NOMO-1 (cell line): ENCODE data around the gene SEC11C.

ENCODE experiments used
- DNase-seq, 2 experiments: peaks; one replicate each; lab custom pipeline; 2025; ENCODE audit not compliant: unreplicated experiment in 2 of 2; lab: John Stamatoyannopoulos, UW

The SEC11C gene

DNA sequence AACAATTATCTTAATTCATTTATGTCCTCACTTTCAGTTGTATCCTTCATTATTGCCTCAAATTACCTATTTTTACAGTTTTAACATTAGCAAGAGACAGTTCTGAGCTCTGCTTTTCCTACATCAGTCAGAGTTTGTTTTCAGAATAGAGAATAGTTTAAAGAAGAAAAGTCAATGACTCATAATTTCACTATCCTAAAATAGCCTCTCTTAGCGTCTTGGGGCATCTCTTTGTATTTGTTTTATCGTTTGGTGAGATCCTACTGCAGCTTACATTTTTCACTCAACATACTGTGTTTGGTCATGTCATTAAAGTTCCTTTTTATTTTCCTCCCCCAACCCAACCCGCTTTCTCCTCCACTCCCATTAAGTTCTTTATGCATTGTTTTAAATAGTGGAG lies 3.8 kb downstream of the SEC11C start:
- no peak for DNase-seq

DNA sequence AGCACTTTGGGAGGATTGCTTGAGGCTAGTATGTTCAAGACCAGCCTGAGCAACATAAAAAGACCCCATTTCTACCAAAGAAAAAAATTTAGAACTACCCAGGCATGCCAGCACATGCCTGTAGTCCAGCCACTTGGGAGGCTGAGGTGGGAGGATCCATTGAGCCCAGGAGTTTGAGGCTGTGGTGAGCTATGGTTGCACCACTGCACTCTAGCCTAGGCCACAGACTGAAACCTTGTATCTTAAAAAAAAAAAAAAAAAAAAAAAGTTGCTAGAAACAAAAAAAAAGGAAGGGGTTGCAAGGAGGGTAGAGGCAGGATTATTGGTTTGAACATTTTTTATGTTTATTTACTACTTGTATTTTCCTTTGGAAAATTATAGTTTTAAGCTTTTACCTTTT lies 4.8 kb downstream of the SEC11C start:
- DNase-seq = no peak

DNA sequence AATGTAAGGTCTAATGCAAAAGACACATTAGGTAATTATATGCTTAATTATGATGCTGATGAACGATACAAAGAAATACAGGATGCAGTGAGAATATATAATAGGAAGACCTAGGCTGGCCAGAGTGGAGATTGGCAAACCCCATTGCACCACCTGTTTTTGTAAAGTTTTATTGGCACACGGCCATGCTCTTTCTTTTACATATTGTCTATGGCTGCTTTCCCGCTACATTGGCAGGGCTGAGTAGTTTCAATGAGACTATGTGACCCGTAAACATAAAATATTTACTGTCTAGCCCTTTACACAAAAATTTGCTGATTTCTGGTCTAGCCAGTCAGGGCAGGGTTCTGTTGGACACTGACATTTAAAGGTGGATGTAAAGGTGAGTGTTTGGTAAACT lies 5.4 kb downstream of the SEC11C start:
- no peak for DNase-seq

DNA sequence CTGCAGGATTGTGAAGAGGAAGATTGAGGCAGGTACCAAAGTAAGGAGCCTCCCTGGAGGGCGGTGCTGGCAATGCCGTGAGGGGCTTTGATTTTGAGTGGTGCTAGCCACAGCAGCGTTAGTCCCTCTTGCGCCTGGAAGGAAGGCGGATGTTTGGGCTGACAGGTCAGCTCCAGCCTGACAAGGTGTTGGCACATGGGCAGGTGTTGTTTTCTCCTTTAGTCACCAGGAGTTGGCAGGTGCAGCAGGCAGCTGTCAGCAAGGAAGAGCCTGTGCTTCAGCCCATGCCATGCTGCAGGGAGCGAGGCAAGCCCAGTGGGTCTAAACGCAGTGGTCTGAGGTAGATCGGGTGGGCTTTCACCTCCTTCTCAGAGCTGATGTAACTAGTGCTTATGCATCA lies 8.5 kb downstream of the SEC11C start:
- DNase-seq = no peak

DNA sequence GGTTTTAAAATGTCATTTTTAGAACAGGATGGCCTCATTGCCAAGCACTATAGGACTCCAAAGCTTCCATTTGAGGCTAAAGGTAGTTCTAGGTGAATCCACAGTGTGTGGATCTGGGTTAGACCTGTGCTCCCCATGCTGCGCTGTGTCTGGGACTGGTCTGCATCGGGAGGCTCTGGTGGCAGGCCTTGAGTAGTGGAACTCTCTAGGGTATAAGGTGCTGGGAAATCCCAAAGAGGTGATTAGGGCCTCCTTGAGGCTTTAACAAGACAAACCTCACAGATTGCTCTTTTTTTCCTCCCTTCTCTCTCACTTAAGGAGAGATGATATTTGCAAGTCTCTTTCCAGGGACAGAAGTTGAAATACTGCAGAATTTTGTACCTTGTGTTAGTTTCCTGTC lies 9.3 kb downstream of the SEC11C start:
- DNase-seq = no peak

DNA sequence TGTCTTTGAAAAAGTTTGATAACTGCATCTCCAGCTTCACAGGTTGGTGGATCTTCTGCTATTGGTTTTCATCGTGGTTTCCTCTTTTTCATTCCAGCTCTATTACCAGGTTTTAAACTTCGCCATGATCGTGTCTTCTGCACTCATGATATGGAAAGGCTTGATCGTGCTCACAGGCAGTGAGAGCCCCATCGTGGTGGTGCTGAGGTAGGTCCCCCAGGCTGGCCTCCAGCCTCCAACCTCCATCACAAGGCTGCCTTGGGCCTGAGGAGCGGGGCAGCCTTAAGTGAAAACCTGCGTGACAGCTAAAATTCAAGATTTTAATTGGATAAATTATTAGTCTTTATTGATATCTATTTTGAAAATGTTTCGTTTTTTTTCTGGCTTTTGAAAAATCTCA lies 9.7 kb downstream of the SEC11C start:
- DNase-seq = no peak

DNA sequence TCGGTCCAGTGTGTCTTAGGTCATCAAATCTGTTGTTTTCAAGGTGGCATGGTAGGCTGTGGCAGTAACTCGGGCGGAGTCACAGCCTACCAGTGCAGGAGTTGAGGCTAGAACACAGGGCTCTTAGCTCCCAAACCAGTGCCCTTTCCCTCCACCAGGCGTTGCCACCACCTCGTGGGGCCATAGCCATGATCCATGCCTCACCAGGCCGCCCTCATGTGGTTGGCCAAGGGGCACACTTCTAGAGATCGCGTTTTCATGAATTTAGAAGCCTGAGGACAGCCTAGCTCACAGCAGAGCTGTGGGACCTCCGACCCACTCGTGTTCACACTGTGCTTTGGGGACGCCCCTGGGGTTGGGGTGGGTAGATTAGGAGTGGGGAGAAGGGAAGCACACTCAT lies 10.6 kb downstream of the SEC11C start:
- no peak for DNase-seq

DNA sequence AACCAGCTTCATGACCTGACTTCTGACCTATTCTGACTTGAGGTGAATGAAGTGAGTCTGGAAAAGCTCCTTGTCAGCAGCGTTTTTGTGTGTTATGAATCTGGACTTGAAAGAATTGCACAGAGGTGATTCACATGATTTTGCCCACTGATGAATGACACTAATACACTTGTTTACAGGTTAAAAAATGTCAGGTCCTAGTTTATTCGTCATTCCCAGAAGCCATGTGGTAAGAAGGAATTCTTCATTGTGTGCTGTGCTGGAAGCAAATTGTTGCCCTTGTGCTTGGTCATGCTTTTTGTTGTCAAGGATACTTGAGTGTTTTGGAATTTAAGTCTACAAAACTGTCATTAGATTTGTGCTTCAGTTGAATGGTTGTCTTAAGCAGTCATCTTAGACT lies 15.5 kb downstream of the SEC11C start:
- no peak for DNase-seq

DNA sequence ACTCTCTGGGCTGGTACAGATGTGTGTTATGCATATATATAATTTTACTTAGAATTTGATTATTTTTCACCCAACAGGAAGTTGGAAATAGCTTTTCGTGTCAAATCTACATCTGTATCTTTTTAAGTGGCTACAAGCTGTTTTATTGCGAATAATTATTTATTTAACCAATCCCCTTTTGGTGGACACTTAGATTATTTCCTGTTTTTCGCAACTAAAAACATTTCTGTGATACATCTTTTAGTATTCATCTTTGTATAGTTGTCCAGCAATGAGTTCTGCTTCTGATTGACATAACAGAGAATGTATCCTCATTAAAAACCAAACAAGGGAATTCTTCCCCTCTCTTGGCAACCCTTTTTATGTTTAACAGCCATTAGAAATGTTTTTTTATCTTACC lies 16.6 kb downstream of the SEC11C start:
- DNase-seq = no peak

DNA sequence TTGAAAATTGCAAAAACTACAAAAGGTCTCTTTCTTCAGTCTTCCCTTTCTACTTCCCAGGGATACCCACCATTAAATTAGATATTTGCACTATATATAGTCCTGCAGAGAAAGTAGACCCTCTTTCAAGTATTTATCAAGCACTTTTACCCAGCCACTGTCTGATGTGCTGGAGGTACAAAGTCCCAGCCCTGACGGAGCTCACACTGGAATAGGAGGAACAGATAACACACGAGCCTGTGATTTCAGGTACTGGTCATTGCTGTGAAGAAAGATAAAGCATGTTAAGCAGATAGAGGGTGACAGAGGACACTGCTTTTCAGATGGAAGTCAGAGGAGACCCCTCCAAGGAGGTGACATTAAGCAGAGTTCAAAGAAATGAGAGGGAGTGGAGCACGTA lies 19.6 kb downstream of the SEC11C start:
- no peak for DNase-seq

DNA sequence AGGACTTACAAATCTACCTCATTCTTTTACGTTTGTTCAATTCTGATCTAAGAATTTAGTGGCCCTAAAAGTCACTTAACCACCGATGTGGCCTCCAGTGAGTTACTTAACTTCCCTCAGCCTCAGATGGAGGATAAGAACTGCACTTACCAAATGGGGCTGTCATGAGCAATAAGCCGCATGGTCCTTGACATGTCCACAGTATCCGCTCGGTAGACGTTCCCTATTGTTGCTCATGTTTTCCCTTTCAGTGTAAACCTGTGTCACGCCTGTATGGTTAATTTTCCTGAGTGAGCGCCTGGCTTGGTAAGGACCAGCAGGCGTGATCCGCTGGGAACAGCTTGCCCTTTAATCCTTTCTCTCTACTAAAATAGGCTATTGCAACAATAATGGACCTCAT lies 20.3 kb downstream of the SEC11C start:
- no peak for DNase-seq

DNA sequence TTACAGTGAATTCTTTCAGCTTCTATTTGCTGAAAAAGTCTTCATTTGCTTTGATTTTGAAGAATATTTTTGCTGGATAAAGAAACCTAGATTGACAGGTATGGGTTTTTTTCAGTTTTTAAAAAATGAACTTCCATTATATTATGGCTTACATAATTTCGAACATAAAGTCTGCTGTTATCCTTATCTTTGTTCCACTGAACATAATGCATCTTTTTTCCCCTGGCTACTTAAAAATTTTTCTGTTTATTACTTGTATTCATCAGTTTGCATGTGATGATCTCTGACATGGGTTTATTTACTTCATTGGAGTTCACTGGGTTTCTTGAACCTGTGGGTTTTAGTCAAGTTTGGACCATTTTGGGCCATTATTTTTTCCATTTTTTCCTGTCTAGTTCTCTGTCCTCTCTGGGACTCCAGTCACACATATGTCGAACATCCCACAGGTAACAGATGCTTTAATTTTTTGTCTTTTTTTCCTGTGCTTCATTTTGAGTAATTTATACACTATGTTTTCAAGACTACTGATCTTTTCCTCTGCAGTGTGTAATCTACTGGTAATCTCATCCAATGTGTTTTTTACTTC lies 33.1 kb downstream of the SEC11C start:
- DNase-seq = no peak

DNA sequence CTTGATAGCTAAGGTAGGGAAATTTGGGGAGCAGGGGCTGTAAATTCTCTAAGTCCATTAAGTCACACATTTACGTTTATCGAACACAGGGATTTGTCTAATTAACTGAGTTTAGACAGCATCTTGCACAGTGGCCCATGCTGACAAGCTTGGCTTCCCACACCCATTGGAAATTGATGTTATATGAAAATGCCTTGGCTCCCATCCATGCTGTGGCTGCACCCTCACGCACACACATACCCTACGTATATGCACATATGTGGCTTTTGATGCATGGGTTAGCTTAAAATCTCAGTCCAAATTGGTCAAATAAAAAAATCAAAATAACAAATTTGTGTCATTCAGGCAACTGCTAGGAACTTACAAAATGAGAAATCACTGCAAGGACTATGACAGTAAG lies 37.8 kb downstream of the SEC11C start:
- no peak for DNase-seq

DNA sequence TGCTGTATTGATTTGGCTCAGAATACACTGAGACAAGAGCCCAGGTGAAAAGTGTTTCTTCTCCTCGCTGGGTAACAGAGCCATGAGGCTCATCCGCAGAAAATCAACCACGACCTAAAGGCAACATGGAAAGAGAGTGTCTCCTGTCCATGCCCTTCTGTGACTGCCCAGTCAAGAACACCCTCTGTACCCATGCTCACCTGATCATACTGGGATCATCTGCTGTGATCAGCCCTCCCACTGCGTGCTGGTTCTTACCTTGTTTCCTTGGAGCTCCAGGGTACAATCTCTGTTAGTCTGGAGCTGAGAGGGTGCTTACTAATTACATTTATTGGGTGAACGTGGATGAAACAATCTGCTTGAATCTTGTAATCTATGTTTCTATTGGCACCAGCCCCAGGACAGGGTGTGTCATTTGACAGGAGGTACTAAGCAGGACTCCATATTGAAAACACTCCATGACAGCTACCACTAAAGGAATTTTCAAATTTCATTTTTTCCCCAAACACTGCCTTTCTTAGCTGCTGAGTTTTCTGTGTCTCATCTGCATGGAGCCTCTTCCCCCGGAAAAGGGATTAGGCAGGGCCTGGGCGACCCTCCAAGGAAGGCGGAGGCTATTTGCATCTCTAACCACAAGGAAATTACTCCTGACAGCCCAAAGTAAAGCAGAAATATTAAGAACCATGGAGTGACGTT lies 40.6 kb downstream of the SEC11C start:
- DNase-seq = no peak

DNA sequence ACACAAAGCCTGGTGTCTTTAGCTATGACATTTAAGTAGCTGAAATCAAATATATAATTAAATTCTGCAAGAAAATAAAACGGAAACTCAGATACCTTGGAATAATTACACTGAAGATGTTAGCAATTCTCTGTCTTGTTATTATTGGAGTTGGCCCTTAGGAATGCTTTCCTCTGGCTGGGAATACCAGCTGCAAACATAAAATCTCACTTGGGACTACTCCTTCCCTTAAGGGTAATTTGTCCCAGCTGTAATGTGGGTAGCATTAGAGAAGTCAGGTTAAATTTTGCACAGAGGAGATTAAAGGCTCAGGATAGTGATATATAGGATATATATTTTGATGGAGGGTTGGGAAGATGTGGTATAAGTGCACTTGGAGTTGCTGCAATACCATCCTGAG lies 43.0 kb downstream of the SEC11C start:
- no peak for DNase-seq

DNA sequence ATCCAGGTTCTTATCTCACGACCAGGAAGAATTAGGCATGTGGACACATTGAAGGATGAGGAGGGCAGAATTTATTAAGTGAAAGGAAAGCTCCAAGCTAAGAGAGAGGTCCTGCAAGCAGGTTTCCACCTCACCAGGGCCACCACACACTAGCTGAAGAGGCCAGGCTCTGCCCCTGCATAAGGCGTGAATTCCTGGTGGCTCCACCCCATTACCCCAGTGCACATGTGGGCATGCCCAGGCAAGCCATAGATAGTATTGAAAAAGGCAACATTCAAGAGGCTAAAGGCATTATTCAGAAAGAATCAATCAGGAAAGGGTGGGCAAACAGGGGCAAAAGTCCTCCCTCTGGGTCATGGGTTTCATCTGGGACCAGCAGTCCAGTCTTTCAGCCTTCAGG lies 49.3 kb downstream of the SEC11C start:
- DNase-seq = no peak

DNA sequence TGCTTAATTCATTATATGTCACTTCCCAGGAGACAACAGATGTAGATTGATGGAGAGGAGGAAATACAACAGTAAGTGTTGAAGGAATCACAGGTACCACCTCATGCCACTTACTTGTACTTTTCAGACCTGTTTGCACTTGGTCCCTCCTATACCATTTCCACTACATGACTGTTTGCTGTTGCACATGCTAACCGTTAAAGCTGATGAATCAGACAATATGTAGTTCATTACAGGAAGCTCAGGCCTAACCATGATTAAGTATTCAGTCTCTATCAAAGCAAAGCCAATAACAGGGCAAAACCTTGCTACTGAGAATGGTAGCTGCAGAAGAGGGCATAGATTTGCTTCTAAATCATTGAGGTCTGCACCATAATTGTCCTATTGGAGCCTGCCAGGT lies 50.1 kb downstream of the SEC11C start:
- no peak for DNase-seq

DNA sequence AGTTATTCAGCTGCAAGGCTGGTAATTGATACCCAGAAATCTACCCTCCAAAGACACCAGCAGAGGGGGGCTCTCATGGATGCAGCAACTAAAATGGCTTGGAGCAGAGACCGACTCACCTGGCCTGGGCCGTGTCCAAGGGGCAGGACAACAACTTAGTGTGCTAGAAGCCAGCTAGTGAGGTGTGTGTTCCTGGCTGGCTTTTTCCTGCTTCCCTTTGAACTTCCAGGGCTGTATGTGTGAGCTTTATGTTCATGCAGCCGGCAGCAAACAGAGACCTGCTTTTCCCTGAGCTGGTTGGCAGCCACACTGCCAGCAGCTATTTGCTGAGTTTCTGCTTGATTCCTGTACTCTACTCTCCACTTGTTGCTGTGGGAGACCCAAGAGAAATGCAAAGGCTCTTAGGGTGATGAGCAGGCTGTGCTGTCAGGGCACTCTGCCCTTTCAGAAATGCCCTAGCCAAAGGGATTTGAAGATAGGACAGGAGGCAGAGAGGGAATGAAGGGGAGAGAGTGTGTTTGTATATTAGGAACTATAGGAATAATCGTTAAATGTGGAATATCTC lies 56.6 kb downstream of the SEC11C start:
- no peak for DNase-seq

DNA sequence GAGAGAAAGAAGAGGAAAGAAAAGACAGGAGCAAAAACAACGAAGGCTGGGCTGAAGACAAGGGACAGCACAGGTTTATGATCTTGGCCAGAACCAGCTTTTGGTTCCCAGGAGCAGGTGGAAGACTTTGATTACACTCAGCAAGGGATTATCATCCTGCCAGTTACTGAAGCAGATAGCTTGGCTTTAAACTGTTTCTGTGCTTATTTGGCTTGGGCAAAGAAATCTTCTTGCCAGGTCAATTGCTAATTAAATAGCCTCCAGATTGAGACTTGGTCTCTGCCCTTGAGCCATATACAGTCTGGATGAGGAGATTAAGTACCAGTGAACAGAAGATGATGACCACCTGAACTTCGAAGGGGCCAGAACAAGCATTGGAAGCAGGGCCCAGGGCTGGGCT lies 58.0 kb downstream of the SEC11C start:
- no peak for DNase-seq

DNA sequence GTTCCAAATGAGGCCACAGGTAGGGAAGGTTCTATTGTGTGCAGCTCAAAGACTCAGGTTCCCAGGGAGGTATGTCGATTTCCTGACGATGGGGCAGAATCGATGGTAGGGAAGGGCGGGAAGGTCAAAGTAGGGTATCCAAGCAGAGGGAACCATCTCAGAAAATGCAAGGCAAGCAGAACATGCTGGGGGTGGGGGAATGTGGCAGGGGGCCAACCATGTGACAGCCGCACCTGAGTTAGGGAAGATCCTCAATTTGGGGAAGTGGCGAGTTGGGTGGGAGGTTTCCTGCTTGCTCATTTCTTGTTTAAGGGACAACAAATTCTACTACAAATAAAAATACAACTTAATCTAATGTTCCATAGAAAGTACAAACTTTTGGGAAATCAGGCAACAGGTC lies 58.5 kb downstream of the SEC11C start:
- no peak for DNase-seq

DNA sequence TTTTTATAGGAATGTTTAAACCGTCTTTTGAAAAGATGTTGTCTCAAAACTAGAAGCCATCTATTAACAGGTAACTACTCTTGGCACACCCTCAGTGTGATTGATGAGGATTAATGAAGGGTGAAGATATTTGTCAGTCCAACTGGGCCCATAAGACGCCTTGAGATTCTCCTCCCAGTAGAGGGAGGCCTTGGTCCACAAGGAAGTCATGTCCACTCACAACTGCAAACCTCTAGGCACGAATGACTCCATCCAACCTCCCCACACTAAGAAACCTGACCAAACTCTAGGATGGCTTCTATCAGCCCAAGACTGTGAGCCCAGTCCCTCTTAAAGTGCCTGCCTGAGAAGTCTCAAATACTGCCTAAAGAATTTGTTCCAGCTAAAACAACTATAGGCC lies 61.1 kb downstream of the SEC11C start:
- no peak for DNase-seq

DNA sequence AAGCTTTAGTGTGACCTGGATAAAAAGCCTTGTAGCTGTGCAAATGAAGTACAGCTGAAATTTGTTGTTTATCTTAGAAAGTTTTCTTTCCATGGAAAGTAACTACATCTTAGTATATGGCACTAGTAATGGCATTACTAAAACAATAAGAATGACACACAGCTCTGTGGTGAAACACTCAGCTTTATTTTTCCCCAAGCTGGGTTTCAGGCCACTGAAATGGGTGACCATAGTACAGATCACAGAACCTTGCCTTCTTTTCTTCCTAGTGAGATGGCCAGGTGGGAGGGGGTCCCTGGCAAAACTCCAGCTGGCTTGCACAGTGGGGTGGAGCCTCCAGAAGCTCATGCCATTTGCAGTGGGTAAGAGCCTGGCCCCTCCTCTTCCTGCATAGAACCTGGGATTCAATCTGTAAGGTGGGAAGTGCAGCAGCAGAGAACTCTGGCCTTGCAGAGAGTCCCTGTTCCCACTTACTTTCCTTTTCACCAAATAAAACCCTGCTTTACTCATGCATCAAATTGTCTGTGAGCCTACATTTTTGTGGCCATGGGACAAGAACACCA lies 62.7 kb downstream of the SEC11C start:
- DNase-seq = no peak
